H1 (cell line): ENCODE measurements around the gene BROX.
"Not testable (repeated sequence)": the region's sequence is repeated elsewhere in the genome, so short reads cannot be mapped to it uniquely, and the experiment has no call there.

ENCODE experiments used
- BRCA1 ChIP-seq: IDR thresholded peaks from 2 replicates; pipeline ENCODE4 v1.6.1; 2012; ENCODE audit warnings: low read depth, low read length, improper control_type of control experiment
- CBX8 ChIP-seq: fragments of 300-800, 300-1000 bp; sonication (generic); IDR thresholded peaks from 2 replicates; pipeline ENCODE4 v1.7.1; 2016; ENCODE audit warnings: low read depth, low read length, borderline replicate concordance
- FOSL1 ChIP-seq: IDR thresholded peaks from 2 replicates; pipeline ENCODE4 v1.6.1; 2011; ENCODE audit warnings: mild to moderate bottlenecking, low read depth, low read length, moderate library complexity; ENCODE audit not compliant: insufficient read depth
- MAFK ChIP-seq: IDR thresholded peaks from 2 replicates; pipeline ENCODE4 v1.6.1; 2012; ENCODE audit warnings: low read depth, mild to moderate bottlenecking, improper control_type of control experiment, low read length
- POLR2A ChIP-seq, 2 experiments: IDR thresholded peaks; 1 replicate in 1 of 2; 2 replicates in 1 of 2; pipeline ENCODE4 v1.6.1; 2011; ENCODE audit warnings: low read depth in 2 of 2, low read length in 2 of 2, mild to moderate bottlenecking in 2 of 2; ENCODE audit errors: control extremely low read depth in 1 of 2
- RAD21 ChIP-seq, 2 experiments: IDR thresholded peaks in 1 of 2; conservative IDR thresholded peaks in 1 of 2; 2 replicates each; pipeline ENCODE4 v1.6.1; 2011; ENCODE audit warnings: low read depth in 2 of 2, low read length in 2 of 2, improper control_type of control experiment in 1 of 2, inconsistent platforms in 1 of 2, mild to moderate bottlenecking in 1 of 2, moderate library complexity in 1 of 2
- SP1 ChIP-seq: IDR thresholded peaks from 2 replicates; pipeline ENCODE4 v1.6.1; 2011; ENCODE audit warnings: low read depth, low read length
- TAF1 ChIP-seq: IDR thresholded peaks from 2 replicates; pipeline ENCODE4 v1.6.1; 2011; ENCODE audit warnings: mild to moderate bottlenecking, low read depth, low read length
- YY1 ChIP-seq: IDR thresholded peaks from 2 replicates; pipeline ENCODE4 v1.6.1; 2011; ENCODE audit warnings: low read depth, mild to moderate bottlenecking, low read length
- TF ChIP-seq, protein P1 (sequence below): IDR thresholded peaks from 2 replicates; pipeline ENCODE4 v1.6.1; 2011; ENCODE audit warnings: low read length, improper control_type of control experiment
- TF ChIP-seq, protein P2 (sequence below), 3 experiments: IDR thresholded peaks; 1 replicate in 2 of 3; 2 replicates in 1 of 3; pipeline versions ENCODE4 v1.5.1 to v1.6.1; 2011; ENCODE audit warnings: low read length in 3 of 3, mild to moderate bottlenecking in 3 of 3, inconsistent platforms in 2 of 3, low read depth in 1 of 3, moderate library complexity in 1 of 3; ENCODE audit not compliant: insufficient read depth in 1 of 3; ENCODE audit errors: control extremely low read depth in 1 of 3

- TF ChIP-seq, protein P1, sequence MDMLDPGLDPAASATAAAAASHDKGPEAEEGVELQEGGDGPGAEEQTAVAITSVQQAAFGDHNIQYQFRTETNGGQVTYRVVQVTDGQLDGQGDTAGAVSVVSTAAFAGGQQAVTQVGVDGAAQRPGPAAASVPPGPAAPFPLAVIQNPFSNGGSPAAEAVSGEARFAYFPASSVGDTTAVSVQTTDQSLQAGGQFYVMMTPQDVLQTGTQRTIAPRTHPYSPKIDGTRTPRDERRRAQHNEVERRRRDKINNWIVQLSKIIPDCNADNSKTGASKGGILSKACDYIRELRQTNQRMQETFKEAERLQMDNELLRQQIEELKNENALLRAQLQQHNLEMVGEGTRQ = not testable (repeated sequence)
- TF ChIP-seq BRCA1; FOSL1; SP1; MAFK; TAF1; RAD21 (IDR thresholded peaks at IDR 0.05 in 1 of 2, conservative IDR thresholded peaks at IDR 0.05 in 1 of 2; ENCODE audit: low read depth in 2 of 2, low read length in 2 of 2); CBX8; YY1; POLR2A (IDR thresholded peaks at IDR 0.05; ENCODE audit: control extremely low read depth in 1 of 2, low read depth in 2 of 2, low read length in 2 of 2): not testable (repeated sequence)
- TF ChIP-seq, protein P2, sequence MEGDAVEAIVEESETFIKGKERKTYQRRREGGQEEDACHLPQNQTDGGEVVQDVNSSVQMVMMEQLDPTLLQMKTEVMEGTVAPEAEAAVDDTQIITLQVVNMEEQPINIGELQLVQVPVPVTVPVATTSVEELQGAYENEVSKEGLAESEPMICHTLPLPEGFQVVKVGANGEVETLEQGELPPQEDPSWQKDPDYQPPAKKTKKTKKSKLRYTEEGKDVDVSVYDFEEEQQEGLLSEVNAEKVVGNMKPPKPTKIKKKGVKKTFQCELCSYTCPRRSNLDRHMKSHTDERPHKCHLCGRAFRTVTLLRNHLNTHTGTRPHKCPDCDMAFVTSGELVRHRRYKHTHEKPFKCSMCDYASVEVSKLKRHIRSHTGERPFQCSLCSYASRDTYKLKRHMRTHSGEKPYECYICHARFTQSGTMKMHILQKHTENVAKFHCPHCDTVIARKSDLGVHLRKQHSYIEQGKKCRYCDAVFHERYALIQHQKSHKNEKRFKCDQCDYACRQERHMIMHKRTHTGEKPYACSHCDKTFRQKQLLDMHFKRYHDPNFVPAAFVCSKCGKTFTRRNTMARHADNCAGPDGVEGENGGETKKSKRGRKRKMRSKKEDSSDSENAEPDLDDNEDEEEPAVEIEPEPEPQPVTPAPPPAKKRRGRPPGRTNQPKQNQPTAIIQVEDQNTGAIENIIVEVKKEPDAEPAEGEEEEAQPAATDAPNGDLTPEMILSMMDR (IDR thresholded peaks at IDR 0.05; ENCODE audit: control extremely low read depth in 1 of 3, insufficient read depth in 1 of 3, low read depth in 1 of 3, low read length in 3 of 3) = not testable (repeated sequence)
These were observed 49.8 kb downstream of the BROX start for GRCh38 chr1:222762178-222762577.
